A673 (cell line): ENCODE results near the gene NECAB3.

Experiments
- CTCF ChIP-seq: fragments of 300-800, 200-600 bp; sonication (generic); conservative IDR thresholded peaks from 2 replicates; pipeline ENCODE4 v1.5.1; 2017; ENCODE audit warnings: low read depth, mild to moderate bottlenecking, antibody characterized with exemption, low read length, moderate library complexity, mixed read lengths
- EZH2 ChIP-seq: fragments of 200-600 bp; sonication (generic); IDR thresholded peaks from 2 replicates; pipeline ENCODE4 v1.6.1; 2017; ENCODE audit warnings: borderline replicate concordance, low read depth, mild to moderate bottlenecking, mixed read lengths, antibody characterized with exemption, low read length; ENCODE audit not compliant: poor library complexity, severe bottlenecking

DNA sequence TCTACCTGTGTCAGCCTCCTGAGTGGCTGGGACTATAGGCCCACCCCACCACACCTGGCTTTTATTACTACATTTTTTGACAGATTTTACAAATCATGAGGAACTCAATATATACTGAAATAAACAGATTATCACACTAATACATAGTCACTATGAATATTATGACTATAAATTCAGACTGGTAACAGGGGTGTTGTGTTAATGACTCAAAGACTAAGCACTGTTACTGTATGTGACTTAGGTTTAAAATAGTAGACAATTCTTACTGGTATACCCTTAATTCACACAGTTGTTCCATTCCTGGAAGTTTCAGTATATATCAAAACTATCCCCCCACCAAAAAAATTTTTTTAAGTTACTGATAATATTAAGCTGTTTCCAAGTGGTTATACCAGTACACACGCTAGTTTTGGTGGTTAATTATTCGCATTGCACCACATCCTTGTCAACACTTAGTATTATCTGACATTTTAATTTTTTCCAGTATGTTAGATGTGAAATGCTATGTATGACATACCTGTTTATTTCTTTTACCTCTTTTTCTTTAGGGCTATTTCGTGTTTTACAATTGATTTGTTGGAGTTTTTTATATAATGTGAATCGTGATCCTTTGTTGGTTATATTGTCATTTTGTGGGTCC lies 46.5 kb downstream of the NECAB3 start:
- TF ChIP-seq EZH2 (no peak), CTCF (no peak)
